Measurements from ENCODE around the gene NHERF2.
A peak's percentile ranks its signal among the peaks of the same experiment; 100 is the strongest.

The NHERF2 gene

GRCh38 chr16:2058420-2058819 lies 31.7 kb downstream of the NHERF2 start:
- no peaks in the 10 kb centered on the region for H3K27me3 ChIP-seq
- H3K36me3 ChIP-seq, result peaks cover 19 to 62% (median 46%) of the 10 kb centered on the region in 11 experiments
- peak overlapping the region in 4 of 10 experiments; percentile 8 to 19 (median 10); a peak in 3 of 20 replicates for H3K4me3 ChIP-seq
- H3K4me1 ChIP-seq, result peaks cover 29 to 90% (median 83%) of the 10 kb centered on the region in 10 experiments
- H3K4me2 ChIP-seq, result peak overlapping the region; percentile 57 to 97 (median 85)
- peak overlapping the region; percentile 2 to 66 (median 45); a peak in 17 of 22 replicates for H3K9ac ChIP-seq
- TF ChIP-seq Cebpa-rat (IDR thresholded peaks at IDR 0.05), result no peak
- no peaks in the 10 kb centered on the region for H3K9me3 ChIP-seq (replicated peaks in 1 of 11)
- H4K20me1 ChIP-seq, result peaks cover 7 to 96% (median 62%) of the 10 kb centered on the region in 11 experiments; a peak in 19 of 22 replicates
- peak overlapping the region in 7 of 11 experiments; percentile 9 to 66 (median 50); a peak in 13 of 22 replicates for H3K27ac ChIP-seq

- Histone ChIP-seq H3K27ac (peak overlapping the region in 7 of 11 experiments; percentile 9 to 66 (median 50); a peak in 13 of 22 replicates), H3K9ac (peak overlapping the region; percentile 2 to 66 (median 47); a peak in 16 of 22 replicates), H4K20me1 (peaks cover 7 to 96% (median 63%) of the 10 kb centered on the region in 11 experiments; a peak in 19 of 22 replicates), H3K9me3 (replicated peaks in 1 of 11) (no peaks in the 10 kb centered on the region), H3K36me3 (peaks cover 17 to 62% (median 46%) of the 10 kb centered on the region in 11 experiments), H3K4me2 (peak overlapping the region; percentile 57 to 97 (median 85)), H3K4me1 (peaks cover 29 to 94% (median 87%) of the 10 kb centered on the region in 10 experiments), H3K4me3 (peak overlapping the region in 4 of 10 experiments; percentile 8 to 19 (median 10); a peak in 3 of 20 replicates), H3K27me3 (no peaks in the 10 kb centered on the region)
- peak in 3 of 11 experiments; percentile 22 to 52 (median 47); a peak in 5 of 22 replicates for TF ChIP-seq Cebpa-rat (IDR thresholded peaks at IDR 0.05)
Observed at GRCh38 chr16:2058872-2059271, 32.2 kb downstream of the NHERF2 start.

- no peaks in the 10 kb centered on the region for H3K27me3 ChIP-seq
- H3K36me3 ChIP-seq, result peaks cover 22 to 61% (median 45%) of the 10 kb centered on the region in 11 experiments
- H3K27ac ChIP-seq, result peak overlapping the region in 4 of 11 experiments; percentile 30 to 66 (median 52); a peak in 8 of 22 replicates
- H3K9ac ChIP-seq, result peak overlapping the region in 7 of 11 experiments; percentile 20 to 67 (median 41); a peak in 7 of 22 replicates
- TF ChIP-seq Cebpa-rat (IDR thresholded peaks at IDR 0.05), result no peak
- peaks cover 7 to 88% (median 62%) of the 10 kb centered on the region in 11 experiments; a peak in 19 of 22 replicates for H4K20me1 ChIP-seq
- H3K4me3 ChIP-seq, result no peak overlapping the region
- peak overlapping the region; percentile 19 to 97 (median 85); a peak in 18 of 22 replicates for H3K4me2 ChIP-seq
- no peaks in the 10 kb centered on the region for H3K9me3 ChIP-seq (replicated peaks in 1 of 11)
- peaks cover 29 to 95% (median 87%) of the 10 kb centered on the region in 10 experiments for H3K4me1 ChIP-seq
Observed at GRCh38 chr16:2060346-2060745, 33.6 kb downstream of the NHERF2 start.

GRCh38 chr16:2061023-2061422 lies 34.3 kb downstream of the NHERF2 start:
- Histone ChIP-seq H4K20me1 (peaks cover 7 to 85% (median 60%) of the 10 kb centered on the region in 11 experiments; a peak in 19 of 22 replicates), H3K27me3 (no peaks in the 10 kb centered on the region), H3K4me2 (peak overlapping the region; percentile 19 to 97 (median 85)), H3K4me3 (no peak overlapping the region; a peak in 1 of 20 replicates), H3K4me1 (peaks cover 25 to 88% (median 80%) of the 10 kb centered on the region in 10 experiments), H3K27ac (peak overlapping the region in 5 of 11 experiments; percentile 5 to 66 (median 54); a peak in 9 of 22 replicates), H3K9ac (peak overlapping the region in 9 of 11 experiments; percentile 20 to 67 (median 42); a peak in 15 of 22 replicates), H3K36me3 (peaks cover 29 to 68% (median 52%) of the 10 kb centered on the region in 11 experiments), H3K9me3 (replicated peaks in 1 of 11) (no peaks in the 10 kb centered on the region)
- no peak for TF ChIP-seq Cebpa-rat (IDR thresholded peaks at IDR 0.05)

GRCh38 chr16:2061526-2061925 lies 34.8 kb downstream of the NHERF2 start:
- TF ChIP-seq Cebpa-rat (IDR thresholded peaks at IDR 0.05), result no peak

GRCh38 chr16:2062801-2063200 lies 36.1 kb downstream of the NHERF2 start:
- no peaks in the 10 kb centered on the region for H3K9me3 ChIP-seq (replicated peaks in 1 of 11)
- peaks cover 47 to 78% (median 58%) of the 10 kb centered on the region in 11 experiments for H3K36me3 ChIP-seq
- peak overlapping the region in 3 of 11 experiments; percentile 25 to 67 (median 26); a peak in 2 of 22 replicates for H3K9ac ChIP-seq
- H3K4me2 ChIP-seq, result peak overlapping the region in 5 of 11 experiments; percentile 75 to 97 (median 85); a peak in 6 of 22 replicates
- TF ChIP-seq Cebpa-rat (IDR thresholded peaks at IDR 0.05), result no peak
- peaks cover 0 to 67% (median 43%) of the 10 kb centered on the region in 11 experiments; a peak in 19 of 22 replicates for H4K20me1 ChIP-seq
- H3K27me3 ChIP-seq, result no peaks in the 10 kb centered on the region
- H3K4me3 ChIP-seq, result no peak overlapping the region
- peaks cover 23 to 70% (median 63%) of the 10 kb centered on the region in 10 experiments for H3K4me1 ChIP-seq
- no peak overlapping the region for H3K27ac ChIP-seq

More at GRCh38 chr16:2061526-2061925, 34.8 kb downstream of the NHERF2 start:
- Histone ChIP-seq H3K4me3 (no peak overlapping the region; a peak in 1 of 20 replicates), H3K9me3 (replicated peaks in 1 of 11) (no peaks in the 10 kb centered on the region), H3K4me1 (peaks cover 23 to 83% (median 75%) of the 10 kb centered on the region in 10 experiments), H3K27ac (peak overlapping the region in 6 of 11 experiments; percentile 3 to 66 (median 36); a peak in 9 of 22 replicates), H3K4me2 (peak overlapping the region; percentile 19 to 97 (median 85); a peak in 21 of 22 replicates), H3K36me3 (peaks cover 34 to 71% (median 55%) of the 10 kb centered on the region in 11 experiments), H3K9ac (peak overlapping the region in 9 of 11 experiments; percentile 20 to 67 (median 42); a peak in 14 of 22 replicates), H4K20me1 (peaks cover 4 to 80% (median 55%) of the 10 kb centered on the region in 11 experiments; a peak in 19 of 22 replicates), H3K27me3 (no peaks in the 10 kb centered on the region)

- Histone ChIP-seq H3K4me3 (no peak overlapping the region), H3K27me3 (no peaks in the 10 kb centered on the region), H3K9ac (peak overlapping the region in 7 of 11 experiments; percentile 10 to 53 (median 39); a peak in 8 of 22 replicates), H4K20me1 (peaks cover 0 to 60% (median 33%) of the 10 kb centered on the region in 11 experiments; a peak in 19 of 22 replicates), H3K27ac (no peak overlapping the region), H3K4me2 (peak overlapping the region in 8 of 11 experiments; percentile 8 to 97 (median 56); a peak in 15 of 22 replicates), H3K36me3 (peaks cover 58 to 87% (median 68%) of the 10 kb centered on the region in 11 experiments), H3K4me1 (peaks cover 13 to 63% (median 56%) of the 10 kb centered on the region in 10 experiments; a peak in 19 of 20 replicates), H3K9me3 (replicated peaks in 1 of 11) (no peaks in the 10 kb centered on the region)
- no peak for TF ChIP-seq Cebpa-rat (IDR thresholded peaks at IDR 0.05)
Observed at GRCh38 chr16:2063861-2064260, 37.2 kb downstream of the NHERF2 start.

- H3K9ac ChIP-seq, result peak overlapping the region in 7 of 11 experiments; percentile 10 to 53 (median 39); a peak in 10 of 22 replicates
- no peak overlapping the region for H3K4me3 ChIP-seq
- H3K27me3 ChIP-seq, result no peaks in the 10 kb centered on the region
- peaks cover 0 to 55% (median 33%) of the 10 kb centered on the region in 11 experiments; a peak in 17 of 22 replicates for H4K20me1 ChIP-seq
- no peak for TF ChIP-seq Cebpa-rat (IDR thresholded peaks at IDR 0.05)
- no peaks in the 10 kb centered on the region for H3K9me3 ChIP-seq (replicated peaks in 1 of 11)
- no peak overlapping the region for H3K27ac ChIP-seq
- peaks cover 61 to 90% (median 72%) of the 10 kb centered on the region in 11 experiments for H3K36me3 ChIP-seq
- peak overlapping the region in 8 of 11 experiments; percentile 8 to 97 (median 56); a peak in 13 of 22 replicates for H3K4me2 ChIP-seq
- H3K4me1 ChIP-seq, result peaks cover 13 to 61% (median 53%) of the 10 kb centered on the region in 10 experiments; a peak in 19 of 20 replicates
Observed at GRCh38 chr16:2064368-2064945, 37.8 kb downstream of the NHERF2 start.

Data from BLaER1 treated with 17β-estradiol and CSF1 and Interleukin-3, amounts not matched to agents 10 nM and 100 nM (cell line).